HG02678 (cell line): Measurements from ENCODE around the gene ZNF225.
"Not testable (repeated sequence)": the region's sequence is repeated elsewhere in the genome, so short reads cannot be mapped to it uniquely, and the experiment has no call there.

Experiments used
- ATAC-seq: cut with Tn5 transposase; IDR thresholded peaks from one replicate; pipeline ENCODE4 v1.9.1; 2021; ENCODE audit warnings: mild to moderate bottlenecking, moderate library complexity; ENCODE audit not compliant: unreplicated experiment

The ZNF225 gene

DNA sequence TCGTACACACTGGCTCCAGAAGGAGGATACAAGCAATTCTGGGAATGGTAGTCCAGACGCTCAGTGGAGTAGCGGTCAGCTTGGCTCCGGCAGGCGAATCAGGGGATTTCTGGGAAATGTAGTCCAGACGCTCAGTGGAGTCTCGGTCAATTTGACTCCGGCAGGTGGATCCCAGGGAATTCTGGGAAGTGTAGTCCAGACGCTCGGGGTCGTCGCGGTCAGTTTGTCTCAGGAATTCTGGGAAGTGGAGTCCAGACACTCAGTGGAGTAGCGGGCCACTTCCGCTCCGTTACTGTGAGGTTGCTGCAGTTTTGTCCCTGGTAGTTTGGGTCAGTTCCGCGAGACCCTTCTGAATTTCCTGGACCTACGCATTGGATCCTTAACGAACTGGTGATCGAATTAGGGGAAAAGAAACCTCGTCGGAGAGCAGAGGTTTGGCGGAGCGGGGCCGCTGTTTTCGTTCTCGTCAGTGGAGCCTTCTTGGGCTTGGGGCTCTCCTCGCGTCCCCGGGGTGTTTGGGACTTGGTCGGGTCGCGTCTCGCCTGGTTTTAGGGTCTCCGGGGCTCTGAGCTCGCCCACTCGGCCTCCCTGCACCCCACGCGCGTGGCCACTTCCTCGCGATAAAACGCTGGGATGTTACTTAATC, at the start of gene ZNF225:
TSS of gene ZNF225 (plus strand) at position 262 of the 646 bp plus-strand sequence. CDS start 2,429 bp downstream, outside the sequence.
- peak; percentile 94 for ATAC-seq

DNA sequence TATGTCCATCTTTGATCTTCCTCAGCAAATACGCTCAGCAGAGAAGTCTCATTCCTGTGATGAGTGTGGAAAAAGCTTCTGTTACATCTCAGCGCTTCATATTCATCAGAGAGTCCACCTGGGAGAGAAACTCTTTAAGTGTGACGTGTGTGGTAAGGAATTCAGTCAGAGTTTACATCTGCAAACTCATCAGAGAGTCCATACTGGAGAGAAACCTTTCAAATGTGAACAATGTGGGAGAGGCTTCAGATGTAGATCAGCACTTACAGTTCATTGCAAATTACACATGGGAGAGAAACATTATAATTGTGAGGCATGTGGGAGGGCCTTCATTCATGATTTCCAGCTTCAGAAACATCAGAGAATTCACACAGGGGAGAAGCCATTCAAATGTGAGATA, 46.9 kb upstream of the ZNF225 start:
- no peak for ATAC-seq

GRCh38 chr19:44069415-44069814, 43.8 kb upstream of the ZNF225 start:
- ATAC-seq: no peak

- ATAC-seq: peak; percentile 97
These were observed 41.2 kb upstream of the ZNF225 start, which contains the start of gene ZNF284 for GRCh38 chr19:44071824-44072542. ZNF284 (plus strand) TSS chr19:44072159; CDS start chr19:44076390, 4,231 bp downstream.

GRCh38 chr19:44072543-44073401, 40.4 kb upstream of the ZNF225 start:
- ATAC-seq: no peak

- no peak for ATAC-seq
These were observed 36.9 kb upstream of the ZNF225 start for GRCh38 chr19:44076325-44076724.

GRCh38 chr19:44092108-44092507, 21.1 kb upstream of the ZNF225 start:
- ATAC-seq: no peak

DNA sequence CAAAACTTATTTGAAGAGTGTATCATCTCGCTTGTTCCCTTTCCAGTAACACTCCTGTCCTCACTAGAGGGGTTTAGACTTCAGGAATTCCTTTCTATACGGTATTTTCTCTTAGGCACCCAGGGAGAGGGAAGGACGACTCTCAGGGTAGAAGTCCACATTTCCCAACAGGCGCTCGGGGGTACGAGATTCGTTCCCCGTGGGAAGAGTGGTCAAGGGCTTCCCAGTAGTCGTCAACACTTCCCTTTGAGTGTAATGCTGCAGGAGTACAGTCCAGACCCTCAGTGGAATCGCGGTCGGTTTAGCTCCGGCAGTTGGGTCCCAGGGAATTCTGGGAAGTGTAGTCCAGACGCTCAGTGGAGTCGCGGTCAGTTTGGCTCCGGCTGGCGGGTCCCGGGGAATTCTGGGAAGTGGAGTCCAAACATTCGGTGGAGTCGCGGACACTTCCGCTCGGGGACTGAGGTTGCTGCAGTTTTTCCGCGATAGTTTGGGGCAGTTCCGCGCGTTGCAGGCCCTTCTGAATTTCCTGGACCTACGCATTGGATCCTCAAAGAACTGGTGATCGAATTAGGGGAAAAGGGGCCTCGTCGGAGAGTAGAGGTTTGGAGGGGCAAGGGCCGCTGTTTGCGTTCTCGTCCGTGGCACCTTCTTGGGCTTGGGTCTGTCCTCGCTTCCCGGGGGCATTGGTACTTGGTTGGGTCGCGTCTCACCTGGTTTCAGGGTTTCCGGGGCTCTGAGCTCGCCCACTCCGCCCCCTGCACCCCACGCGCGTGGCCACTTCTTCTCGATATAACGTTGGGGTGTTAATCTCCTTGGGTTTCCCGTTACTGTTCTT, 19.1 kb upstream of the ZNF225 start, which contains the start of gene ZNF224:
TSS of gene ZNF224 (plus strand) at position 431 of the 835 bp plus-strand sequence. CDS start 3,513 bp downstream, outside the sequence.
- peak; percentile 95 for ATAC-seq

DNA sequence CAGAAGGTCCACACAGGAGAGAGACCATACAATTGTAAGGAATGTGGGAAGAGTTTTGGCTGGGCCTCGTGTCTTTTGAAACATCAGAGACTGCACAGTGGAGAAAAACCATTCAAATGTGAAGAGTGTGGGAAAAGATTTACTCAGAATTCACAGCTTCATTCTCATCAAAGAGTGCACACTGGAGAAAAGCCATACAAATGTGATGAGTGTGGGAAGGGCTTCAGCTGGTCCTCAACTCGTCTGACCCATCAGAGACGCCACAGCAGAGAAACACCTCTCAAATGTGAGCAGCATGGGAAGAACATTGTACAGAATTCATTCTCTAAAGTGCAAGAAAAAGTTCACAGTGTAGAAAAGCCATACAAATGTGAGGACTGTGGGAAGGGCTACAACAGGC, 5.4 kb upstream of the ZNF225 start:
- ATAC-seq: no peak

DNA sequence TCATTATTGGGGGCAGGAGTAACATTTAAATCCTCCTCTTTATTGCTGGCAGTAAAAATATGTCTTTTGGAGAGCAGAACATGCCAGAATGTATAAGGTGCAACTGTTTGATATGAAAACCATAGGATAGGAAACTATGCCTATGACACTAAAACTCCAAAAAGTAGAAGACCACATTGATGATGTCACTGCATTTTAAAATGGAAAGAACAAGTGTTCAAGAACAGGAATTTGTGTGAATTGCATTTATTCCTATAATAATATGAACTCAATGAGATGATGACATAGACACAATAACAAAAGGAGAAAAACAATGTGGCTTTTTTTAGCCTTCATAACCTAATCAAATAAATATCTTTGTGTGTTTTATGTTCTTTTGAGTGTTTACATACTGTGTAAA, 3.7 kb upstream of the ZNF225 start:
- ATAC-seq: no peak

- no peak for ATAC-seq
These were observed 1.2 kb upstream of the ZNF225 start for GRCh38 chr19:44111910-44112463.

DNA sequence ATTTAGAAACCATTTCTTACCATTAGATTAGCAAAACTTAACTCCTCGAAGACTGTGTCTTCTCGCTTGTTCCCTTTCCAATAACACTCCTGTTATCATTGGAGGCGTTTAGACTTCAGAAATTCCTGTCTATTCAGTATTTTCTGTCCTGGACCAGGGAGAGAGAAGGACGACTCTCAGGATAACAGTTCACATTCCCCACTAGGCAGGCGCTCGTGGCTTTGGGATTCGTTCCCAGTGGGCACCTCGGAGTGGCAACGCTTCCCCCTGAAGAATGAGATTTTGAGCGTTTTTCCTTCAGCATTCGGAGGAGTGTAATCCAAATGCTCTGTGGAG, 429 bp upstream of the ZNF225 start:
- no peak for ATAC-seq

DNA sequence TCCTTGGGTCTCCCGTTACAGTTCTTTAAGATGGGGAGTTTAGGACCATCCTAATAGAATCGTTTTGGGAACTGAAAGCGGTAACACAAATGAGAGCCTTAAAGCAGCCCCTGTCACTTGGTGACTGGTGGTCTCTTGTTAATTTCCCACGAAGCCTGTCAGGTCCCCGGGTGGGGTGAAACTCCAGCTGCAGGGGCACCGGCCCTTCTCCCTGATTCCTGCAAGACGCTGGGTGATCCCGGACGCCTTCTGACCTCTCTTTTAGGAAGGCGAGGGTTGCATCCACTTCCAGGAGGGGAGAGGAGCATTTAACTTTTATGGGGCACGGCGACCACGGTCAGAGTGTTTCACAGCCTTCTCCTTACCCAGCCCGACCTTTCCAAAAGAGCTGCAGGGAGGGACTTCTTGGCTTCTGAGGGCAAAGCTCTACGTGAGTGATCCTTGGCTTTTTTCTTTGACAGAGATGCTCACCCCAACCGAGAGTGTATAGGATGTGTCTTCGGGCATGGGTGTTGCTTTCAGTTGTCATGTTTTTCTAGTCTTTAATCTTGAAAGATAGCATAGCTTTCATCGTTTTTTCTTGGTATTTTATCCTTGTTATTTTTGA, 688 bp downstream of the ZNF225 start:
- no peak for ATAC-seq

- not testable (repeated sequence) for ATAC-seq
These were observed 8.0 kb downstream of the ZNF225 start for GRCh38 chr19:44121162-44121561.

DNA sequence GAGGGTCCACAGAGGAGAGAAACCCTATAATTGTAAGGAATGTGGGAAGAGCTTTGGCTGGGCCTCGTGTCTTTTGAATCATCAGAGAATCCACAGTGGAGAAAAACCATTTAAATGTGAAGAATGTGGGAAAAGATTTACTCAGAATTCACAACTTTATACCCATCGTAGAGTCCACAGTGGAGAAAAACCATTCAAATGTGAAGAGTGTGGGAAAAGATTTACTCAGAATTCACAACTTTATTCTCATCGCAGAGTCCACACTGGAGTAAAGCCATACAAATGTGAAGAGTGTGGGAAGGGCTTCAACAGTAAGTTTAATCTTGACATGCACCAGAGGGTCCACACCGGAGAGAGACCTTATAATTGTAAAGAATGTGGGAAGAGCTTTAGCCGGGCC, 18.8 kb downstream of the ZNF225 start:
- ATAC-seq: no peak

- ATAC-seq: peak; percentile 87
These were observed 28.2 kb downstream of the ZNF225 start, which contains the start of gene ZNF234 for GRCh38 chr19:44141191-44142058. ZNF234 (plus strand) TSS chr19:44141554; CDS start chr19:44144633, 3,079 bp downstream.

DNA sequence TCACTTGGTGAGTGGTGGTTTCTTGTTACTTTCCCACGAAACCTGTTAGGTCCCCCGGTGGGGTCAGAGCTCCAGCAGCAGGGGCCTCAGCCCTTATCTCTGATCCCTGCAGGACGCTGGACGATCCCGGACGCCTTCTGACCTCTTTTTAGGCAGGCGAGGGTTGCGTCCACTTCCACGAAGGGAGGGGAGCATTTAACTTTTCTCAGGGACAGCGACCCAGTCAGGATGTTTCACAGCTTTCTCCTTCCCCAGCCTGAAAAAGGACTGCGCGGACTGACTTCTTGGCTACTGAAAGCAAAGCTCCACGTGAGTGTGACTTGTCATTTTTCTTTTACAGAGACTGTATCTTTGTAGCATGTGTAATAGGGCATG, 28.8 kb downstream of the ZNF225 start:
- no peak for ATAC-seq

- ATAC-seq: no peak
These were observed 36.6 kb downstream of the ZNF225 start for GRCh38 chr19:44149776-44150175.

DNA sequence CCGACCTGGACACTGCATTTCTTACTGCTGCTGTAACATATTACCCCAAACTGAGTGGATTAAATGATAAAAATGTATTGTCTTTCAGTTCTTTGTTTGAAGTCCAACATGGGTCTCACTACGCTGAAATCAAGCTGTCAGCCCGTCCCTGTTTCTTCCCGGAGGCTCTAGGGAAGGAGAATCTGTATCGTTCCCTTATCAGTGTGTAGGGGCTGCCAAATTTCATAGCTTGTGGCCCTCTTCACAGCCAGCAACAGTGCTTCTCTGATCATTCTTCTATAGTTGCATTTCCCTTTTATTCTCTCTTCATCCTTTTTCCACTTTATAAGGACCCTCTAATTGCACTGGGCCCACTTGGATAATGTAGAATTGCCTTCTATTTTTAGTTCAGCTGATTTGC, 38.3 kb downstream of the ZNF225 start:
- ATAC-seq: no peak
